Activated naive CD4-positive, alpha-beta T cell treated with anti-CD3 and anti-CD28 coated beads, Interleukin-2, amount 50 U/mL, for 24 hours (primary cell): ENCODE results near the gene OSBPL7.

Source experiments
- H3K27ac Mint-ChIP-seq: one replicate; pipeline ENCODE4 v1.8.0; 2021; ENCODE audit warnings: mild to moderate bottlenecking, mixed read lengths
- H3K27me3 Mint-ChIP-seq: one replicate; pipeline ENCODE4 v1.8.0; 2021; ENCODE audit warnings: mixed read lengths
- H3K36me3 Mint-ChIP-seq: one replicate; pipeline ENCODE4 v1.8.0; 2021; ENCODE audit warnings: mixed read lengths
- H3K4me1 Mint-ChIP-seq: one replicate; pipeline ENCODE4 v1.8.0; 2021; ENCODE audit warnings: mixed read lengths
- H3K4me3 Mint-ChIP-seq: one replicate; pipeline ENCODE4 v1.8.0; 2021; ENCODE audit warnings: mild to moderate bottlenecking, mixed read lengths
- H3K9me3 Mint-ChIP-seq: one replicate; pipeline ENCODE4 v1.8.0; 2021; ENCODE audit warnings: mixed read lengths

Gene OSBPL7

GRCh38 chr17:47851764-47852112, 30.1 kb upstream of the OSBPL7 start:
- H3K4me1 Mint-ChIP-seq, result peaks cover 28% of the 10 kb centered on the region
- H3K27ac Mint-ChIP-seq, result peak overlapping the region; percentile 59
- peak overlapping the region; percentile 6 for H3K4me3 Mint-ChIP-seq
- H3K9me3 Mint-ChIP-seq, result no peaks in the 10 kb centered on the region
- H3K27me3 Mint-ChIP-seq, result peaks cover 54% of the 10 kb centered on the region
- no peaks in the 10 kb centered on the region for H3K36me3 Mint-ChIP-seq

GRCh38 chr17:47850692-47851573, 29.3 kb upstream of the OSBPL7 start, which contains the start of gene SP6:
Gene SP6, minus strand, starts transcription at chr17:47851163. Its CDS starts 2,734 bp downstream, at chr17:47848429.
- Mint-ChIP-seq H3K4me1 (peaks cover 28% of the 10 kb centered on the region), H3K9me3 (no peaks in the 10 kb centered on the region), H3K27me3 (peaks cover 59% of the 10 kb centered on the region), H3K36me3 (no peaks in the 10 kb centered on the region), H3K4me3 (peak within 1 kb of the TSS; percentile 78), H3K27ac (peak within 1 kb of the TSS; percentile 59)

- H3K9me3 Mint-ChIP-seq, result no peaks in the 10 kb centered on the region
- H3K36me3 Mint-ChIP-seq, result no peaks in the 10 kb centered on the region
- H3K4me1 Mint-ChIP-seq, result peaks cover 28% of the 10 kb centered on the region
- peaks cover 64% of the 10 kb centered on the region for H3K27me3 Mint-ChIP-seq
- no peak overlapping the region for H3K27ac Mint-ChIP-seq
- H3K4me3 Mint-ChIP-seq, result peak overlapping the region; percentile 78
These were observed 28.7 kb upstream of the OSBPL7 start for GRCh38 chr17:47850373-47850691.

GRCh38 chr17:47848198-47848513, 26.6 kb upstream of the OSBPL7 start:
- Mint-ChIP-seq H3K27me3 (peaks cover 54% of the 10 kb centered on the region), H3K9me3 (no peaks in the 10 kb centered on the region), H3K36me3 (no peaks in the 10 kb centered on the region), H3K4me1 (peaks cover 26% of the 10 kb centered on the region), H3K4me3 (no peak overlapping the region), H3K27ac (no peak overlapping the region)

GRCh38 chr17:47847341-47848197, 26.0 kb upstream of the OSBPL7 start:
- Mint-ChIP-seq H3K4me3 (no peak overlapping the region), H3K27ac (no peak overlapping the region), H3K9me3 (no peaks in the 10 kb centered on the region), H3K4me1 (peaks cover 31% of the 10 kb centered on the region), H3K36me3 (no peaks in the 10 kb centered on the region), H3K27me3 (peaks cover 49% of the 10 kb centered on the region)

- H3K36me3 Mint-ChIP-seq, result no peaks in the 10 kb centered on the region
- H3K4me1 Mint-ChIP-seq, result peaks cover 31% of the 10 kb centered on the region
- H3K9me3 Mint-ChIP-seq, result no peaks in the 10 kb centered on the region
- H3K27me3 Mint-ChIP-seq, result peaks cover 41% of the 10 kb centered on the region
- H3K4me3 Mint-ChIP-seq, result no peak overlapping the region
- H3K27ac Mint-ChIP-seq, result no peak overlapping the region
These were observed 25.2 kb upstream of the OSBPL7 start for GRCh38 chr17:47846716-47847340.

GRCh38 chr17:47845716-47846075, 24.1 kb upstream of the OSBPL7 start:
- peaks cover 39% of the 10 kb centered on the region for H3K27me3 Mint-ChIP-seq
- peaks cover 37% of the 10 kb centered on the region for H3K4me1 Mint-ChIP-seq
- H3K27ac Mint-ChIP-seq, result peak overlapping the region; percentile 66
- H3K9me3 Mint-ChIP-seq, result no peaks in the 10 kb centered on the region
- H3K4me3 Mint-ChIP-seq, result no peak overlapping the region
- no peaks in the 10 kb centered on the region for H3K36me3 Mint-ChIP-seq

GRCh38 chr17:47844814-47845715, 23.5 kb upstream of the OSBPL7 start:
- Mint-ChIP-seq H3K27me3 (peaks cover 34% of the 10 kb centered on the region), H3K36me3 (no peaks in the 10 kb centered on the region), H3K4me1 (peaks cover 36% of the 10 kb centered on the region), H3K9me3 (no peaks in the 10 kb centered on the region), H3K27ac (no peak overlapping the region), H3K4me3 (no peak overlapping the region)

GRCh38 chr17:47844227-47844626, 22.6 kb upstream of the OSBPL7 start:
- Mint-ChIP-seq H3K9me3 (no peaks in the 10 kb centered on the region), H3K36me3 (no peaks in the 10 kb centered on the region), H3K27me3 (peaks cover 29% of the 10 kb centered on the region), H3K4me3 (no peak overlapping the region), H3K4me1 (peaks cover 44% of the 10 kb centered on the region), H3K27ac (no peak overlapping the region)

- no peaks in the 10 kb centered on the region for H3K36me3 Mint-ChIP-seq
- no peak overlapping the region for H3K4me3 Mint-ChIP-seq
- H3K4me1 Mint-ChIP-seq, result peaks cover 50% of the 10 kb centered on the region
- peaks cover 20% of the 10 kb centered on the region for H3K27me3 Mint-ChIP-seq
- no peaks in the 10 kb centered on the region for H3K9me3 Mint-ChIP-seq
- H3K27ac Mint-ChIP-seq, result no peak overlapping the region
These were observed 21.8 kb upstream of the OSBPL7 start for GRCh38 chr17:47843391-47843730.

- no peaks in the 10 kb centered on the region for H3K9me3 Mint-ChIP-seq
- H3K27me3 Mint-ChIP-seq, result peaks cover 16% of the 10 kb centered on the region
- peak overlapping the region; percentile 93 for H3K4me3 Mint-ChIP-seq
- no peaks in the 10 kb centered on the region for H3K36me3 Mint-ChIP-seq
- peaks cover 43% of the 10 kb centered on the region for H3K4me1 Mint-ChIP-seq
- peak overlapping the region; percentile 84 for H3K27ac Mint-ChIP-seq
These were observed 20.1 kb upstream of the OSBPL7 start for GRCh38 chr17:47841488-47842291.

- peak within 1 kb of the TSS; percentile 93 for H3K4me3 Mint-ChIP-seq
- H3K36me3 Mint-ChIP-seq, result no peaks in the 10 kb centered on the region
- peaks cover 45% of the 10 kb centered on the region for H3K4me1 Mint-ChIP-seq
- H3K27me3 Mint-ChIP-seq, result peaks cover 11% of the 10 kb centered on the region
- H3K27ac Mint-ChIP-seq, result peak within 1 kb of the TSS; percentile 84
- H3K9me3 Mint-ChIP-seq, result no peaks in the 10 kb centered on the region
These were observed 19.3 kb upstream of the OSBPL7 start, which contains the start of gene SCRN2 for GRCh38 chr17:47840742-47841487. Gene SCRN2, minus strand, starts transcription at chr17:47841273. Its CDS starts 430 bp downstream, at chr17:47840843.

GRCh38 chr17:47840001-47840741, 18.6 kb upstream of the OSBPL7 start:
- peak overlapping the region; percentile 51 for H3K27ac Mint-ChIP-seq
- H3K9me3 Mint-ChIP-seq, result no peaks in the 10 kb centered on the region
- H3K4me1 Mint-ChIP-seq, result peaks cover 52% of the 10 kb centered on the region
- H3K36me3 Mint-ChIP-seq, result no peaks in the 10 kb centered on the region
- peaks cover 5% of the 10 kb centered on the region for H3K27me3 Mint-ChIP-seq
- peak overlapping the region; percentile 93 for H3K4me3 Mint-ChIP-seq
